Measurements from ENCODE around the gene TMEM109. TPM values are rescaled to one million over a fixed set of nuclear protein-coding genes. Genes with fewer than 3 reads are reported as not detected.

The TMEM109 gene
- total and polyA plus RNA-seq, 2 of the 13 experiments (the other 11 are each of a cell fraction or from before 2014, with no cell fraction given) = 7.7 to 18.0 TPM

GRCh38 chr11:60871378-60872061 is 42.4 kb upstream of the TMEM109 start:
- no TSS peak for BruUV-seq (replicated peaks)
- CTCF ChIA-PET (ENCODE audit: low intra/inter-chr PET ratio, low total read pairs) = no interaction called here
- Histone ChIP-seq H2AFZ (ENCODE audit: low read length) (no peak overlapping the region), H3K27me3 (ENCODE audit: control insufficient read depth in 1 of 2, insufficient read depth in 2 of 2, low read length in 2 of 2) (peaks cover 0 to 5% of the 10 kb centered on the region in 2 experiments; a peak in 1 of 5 replicates), H3K79me2 (ENCODE audit: insufficient read depth, low read length) (no peaks in the 10 kb centered on the region), H3K9me3 (ENCODE audit: low read length) (no peaks in the 10 kb centered on the region), H3K4me2 (ENCODE audit: low read depth, low read length) (no peak overlapping the region), H4K20me1 (ENCODE audit: insufficient read depth, low read length) (no peaks in the 10 kb centered on the region), H3K27ac (ENCODE audit: extremely low read length, insufficient read depth, low read length) (no peak overlapping the region), H3K9ac (ENCODE audit: insufficient read depth, low read depth, low read length) (no peak overlapping the region), H3K4me1 (ENCODE audit: insufficient read depth, low read length) (peaks cover 43% of the 10 kb centered on the region), H3K36me3 (replicated peaks in 1 of 2; ENCODE audit: control insufficient read depth in 1 of 2, insufficient read depth in 2 of 2, low read length in 2 of 2) (no peaks in the 10 kb centered on the region), H3K4me3 (replicated peaks in 1 of 3; ENCODE audit: insufficient read depth in 1 of 3, low read depth in 2 of 3, low read length in 3 of 3) (no peak overlapping the region)
- WGBS (ENCODE audit: low lambda C conversion rate) = 71% methylated on average over 4 of the region's 7 CpGs
- ATAC-seq = peak; percentile 41
- no peak for TF ChIP-seq ZNF709 (CRISPR knock-in tag; IDR thresholded peaks at IDR 0.05)
- no peak for TF ChIP-seq EP300 (IDR thresholded peaks at IDR 0.05; ENCODE audit: low read depth in 2 of 2, low read length in 2 of 2)
- no peak for TF ChIP-seq EP300 (CRISPR knock-in tag; IDR thresholded peaks at IDR 0.05; ENCODE audit: borderline replicate concordance)
- TF ChIP-seq ZNF484 (CRISPR knock-in tag; IDR thresholded peaks at IDR 0.05; ENCODE audit: borderline replicate concordance, low read depth) = no peak
- POLR2A ChIA-PET = interaction anchor here (1.6 kb wide), 1 partner anchor 16 kb away, joined by 4 read pairs; no protein-coding TSS in a partner anchor
- in situ Hi-C loops (cut with HindIII; ENCODE audit: extremely low pct_ligation_motif_present, low pct_unique_long_range_greater_than_20kb) = no loop called here
- intact Hi-C loops (cut with micrococcal nuclease; ENCODE audit: unreplicated experiment) = no loop called here
- no peak for DNase-seq (ENCODE audit: low spot score)
- no peak for FAIRE-seq

GRCh38 chr11:60872124-60872960 is 41.6 kb upstream of the TMEM109 start:
- peaks cover 34% of the 10 kb centered on the region for H3K4me1 ChIP-seq (ENCODE audit: insufficient read depth, low read length)
- H3K4me2 ChIP-seq (ENCODE audit: low read depth, low read length) = no peak overlapping the region
- no peaks in the 10 kb centered on the region for H3K79me2 ChIP-seq (ENCODE audit: insufficient read depth, low read length)
- no peaks in the 10 kb centered on the region; a peak in 1 of 5 replicates for H3K27me3 ChIP-seq (ENCODE audit: control insufficient read depth in 1 of 2, insufficient read depth in 2 of 2, low read length in 2 of 2)
- FAIRE-seq (no peak), DNase-seq (ENCODE audit: low spot score) (no peak), ATAC-seq (peak; percentile 12; the same call in 1 of the 3 replicates)
- no TSS peak for BruUV-seq (replicated peaks)
- ChIA-PET POLR2A (interaction anchor here (1.6 kb wide), 1 partner anchor 15 kb away, joined by 4 read pairs; no protein-coding TSS in a partner anchor), CTCF (ENCODE audit: low intra/inter-chr PET ratio, low total read pairs) (no interaction called here)
- no peaks in the 10 kb centered on the region for H4K20me1 ChIP-seq (ENCODE audit: insufficient read depth, low read length)
- no peak overlapping the region for H3K9ac ChIP-seq (ENCODE audit: insufficient read depth, low read depth, low read length)
- no peaks in the 10 kb centered on the region for H3K36me3 ChIP-seq (replicated peaks in 1 of 2; ENCODE audit: control insufficient read depth in 1 of 2, insufficient read depth in 2 of 2, low read length in 2 of 2)
- H2AFZ ChIP-seq (ENCODE audit: low read length) = no peak overlapping the region
- no peak overlapping the region for H3K27ac ChIP-seq (ENCODE audit: extremely low read length, insufficient read depth, low read length)
- in situ Hi-C loops (cut with HindIII; ENCODE audit: extremely low pct_ligation_motif_present, low pct_unique_long_range_greater_than_20kb) = no loop called here
- H3K9me3 ChIP-seq (ENCODE audit: low read length) = no peaks in the 10 kb centered on the region
- TF ChIP-seq MNT (IDR thresholded peaks at IDR 0.05) (no peak), RARA (CRISPR knock-in tag; IDR thresholded peaks at IDR 0.05) (peak; percentile 81)
- intact Hi-C loops (cut with micrococcal nuclease; ENCODE audit: unreplicated experiment) = no loop called here
- WGBS (ENCODE audit: low lambda C conversion rate) = 90% methylated on average over 2 of the region's 6 CpGs
- H3K4me3 ChIP-seq (replicated peaks in 1 of 3; ENCODE audit: insufficient read depth in 1 of 3, low read depth in 2 of 3, low read length in 3 of 3) = no peak overlapping the region
